GM10248 (cell line): ENCODE measurements around the gene BLMH.
A peak's percentile ranks its signal among the peaks of the same experiment; 100 is the strongest.

Experiments used
- CTCF ChIA-PET: fragments of 300-600 bp; sonication (Branson Sonifier 250); formaldehyde crosslinking; extraction: SDS; loops from one replicate; lab custom pipeline; 2021; ENCODE audit warnings: antibody characterized with exemption; lab: Yijun Ruan, JAX
- POLR2A ChIA-PET: fragments of 350-650 bp; sonication (Branson Sonifier 250); formaldehyde crosslinking; extraction: SDS; loops from one replicate; lab custom pipeline; 2020; ENCODE audit warnings: antibody characterized with exemption; lab: Yijun Ruan, JAX
- DNase-seq: peaks from one replicate; pipeline ENCODE4 v3.0.0; 2012; ENCODE audit errors: extremely low spot score
- TF ChIP-seq, protein P1 (sequence below): IDR thresholded peaks from 2 replicates; pipeline ENCODE4 v1.5.1; 2012; ENCODE audit warnings: mild to moderate bottlenecking, low read depth; ENCODE audit errors: extremely low read depth, missing control alignments, control extremely low read depth

The BLMH gene

DNA sequence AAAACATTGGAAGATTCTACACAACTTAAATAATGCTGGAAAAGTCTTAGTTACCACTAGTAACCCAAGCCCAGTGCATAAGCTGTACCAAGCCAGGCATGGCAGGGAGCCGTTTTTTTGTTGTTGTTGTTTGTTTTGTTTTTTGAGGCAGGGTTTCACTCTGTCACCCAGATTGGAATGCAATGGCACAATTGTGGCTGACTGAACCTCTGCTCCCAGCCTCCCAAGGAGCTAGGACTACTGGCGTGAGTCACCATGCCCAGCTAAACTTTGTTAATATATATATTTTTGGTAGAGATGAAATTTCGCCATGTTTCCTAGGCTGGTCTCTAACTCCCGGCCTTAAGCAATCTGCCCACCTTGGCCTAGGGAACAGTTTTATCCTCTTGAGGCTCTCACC is 42.7 kb upstream of the BLMH start:
- ChIA-PET POLR2A (no interaction called here), CTCF (interaction anchor here (0.9 to 10.2 kb wide), 8 partner anchors 8 to 240 kb away, joined by 3 to 158 read pairs (median 14); partner anchors contain the start of gene BLMH)
- DNase-seq = no peak
- TF ChIP-seq, protein P1, sequence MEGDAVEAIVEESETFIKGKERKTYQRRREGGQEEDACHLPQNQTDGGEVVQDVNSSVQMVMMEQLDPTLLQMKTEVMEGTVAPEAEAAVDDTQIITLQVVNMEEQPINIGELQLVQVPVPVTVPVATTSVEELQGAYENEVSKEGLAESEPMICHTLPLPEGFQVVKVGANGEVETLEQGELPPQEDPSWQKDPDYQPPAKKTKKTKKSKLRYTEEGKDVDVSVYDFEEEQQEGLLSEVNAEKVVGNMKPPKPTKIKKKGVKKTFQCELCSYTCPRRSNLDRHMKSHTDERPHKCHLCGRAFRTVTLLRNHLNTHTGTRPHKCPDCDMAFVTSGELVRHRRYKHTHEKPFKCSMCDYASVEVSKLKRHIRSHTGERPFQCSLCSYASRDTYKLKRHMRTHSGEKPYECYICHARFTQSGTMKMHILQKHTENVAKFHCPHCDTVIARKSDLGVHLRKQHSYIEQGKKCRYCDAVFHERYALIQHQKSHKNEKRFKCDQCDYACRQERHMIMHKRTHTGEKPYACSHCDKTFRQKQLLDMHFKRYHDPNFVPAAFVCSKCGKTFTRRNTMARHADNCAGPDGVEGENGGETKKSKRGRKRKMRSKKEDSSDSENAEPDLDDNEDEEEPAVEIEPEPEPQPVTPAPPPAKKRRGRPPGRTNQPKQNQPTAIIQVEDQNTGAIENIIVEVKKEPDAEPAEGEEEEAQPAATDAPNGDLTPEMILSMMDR = no peak

DNA sequence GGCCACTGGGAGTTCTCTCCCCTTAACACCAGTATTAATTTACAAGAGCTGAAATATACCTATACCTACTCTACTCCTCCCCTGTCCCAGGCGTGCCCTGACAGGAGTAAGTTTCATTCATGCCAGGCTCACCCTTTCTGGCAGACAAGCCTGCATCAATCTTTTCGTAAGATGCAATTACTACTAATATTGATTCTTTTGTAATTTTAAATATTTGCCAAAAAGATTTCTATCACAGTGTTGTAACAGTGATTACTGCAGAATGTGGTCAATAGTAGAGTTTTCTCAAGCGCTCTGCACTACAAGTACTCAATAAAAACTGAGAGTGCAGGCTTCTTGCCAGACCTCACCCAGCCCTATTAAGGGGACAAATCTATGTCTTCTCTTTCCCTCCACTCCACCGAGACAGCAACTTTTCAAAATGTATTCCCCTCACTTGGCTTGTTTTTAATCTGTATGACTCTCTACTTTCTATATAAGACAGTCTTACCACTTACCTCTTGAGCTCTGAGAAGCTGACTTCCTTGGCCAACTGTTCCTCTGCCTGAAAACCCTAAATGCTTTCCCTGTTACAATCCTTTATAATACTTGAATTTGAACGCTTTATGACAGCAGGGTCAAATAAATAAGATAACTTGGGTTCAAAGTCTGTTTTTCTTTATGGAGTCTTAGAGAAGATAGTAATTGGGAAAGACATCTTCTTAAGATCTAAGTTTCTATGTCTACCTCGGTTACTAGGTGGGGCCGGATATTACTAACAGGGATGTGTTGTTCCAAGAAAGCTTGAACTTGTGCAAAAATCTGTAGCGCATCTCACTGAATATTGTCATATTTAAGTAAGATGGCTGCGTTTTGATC is 42.0 kb upstream of the BLMH start, which contains the start of gene TMIGD1:
Gene TMIGD1, minus strand, starts transcription at position 555 of the 858 bp plus-strand sequence. CDS start 1,924 bp downstream, outside the sequence.
- ChIA-PET POLR2A (no interaction called here), CTCF (interaction anchor here (0.9 to 10.2 kb wide), 5 partner anchors 10 to 227 kb away, joined by 3 to 158 read pairs (median 5); partner anchors contain the start of gene BLMH)
- no peak for DNase-seq
- TF ChIP-seq, protein P1 = no peak

DNA sequence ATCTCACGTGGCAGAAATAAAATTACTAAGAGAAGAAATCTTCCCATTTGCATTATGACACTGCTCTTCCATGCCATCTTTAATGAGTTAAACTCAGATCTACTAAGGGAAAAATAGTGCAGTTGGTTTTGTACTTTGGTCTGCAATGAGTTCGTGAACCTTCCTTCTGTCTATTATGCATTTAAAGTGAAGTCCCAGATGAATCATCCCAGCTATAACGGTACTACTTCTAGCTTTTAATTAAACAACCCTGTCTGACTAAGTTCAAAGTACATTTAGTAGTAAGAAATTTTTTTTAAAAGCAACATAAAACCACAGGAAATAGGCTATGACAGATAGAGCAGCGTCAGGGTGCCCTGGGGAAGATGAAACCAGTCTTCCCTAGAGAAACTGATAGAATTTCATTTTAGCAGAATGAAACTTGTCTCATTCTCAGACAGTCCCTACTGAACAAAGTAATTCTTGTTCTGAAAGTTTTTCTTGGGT is 40.4 kb upstream of the BLMH start:
- DNase-seq = peak; percentile 24
- POLR2A ChIA-PET = no interaction called here
- TF ChIP-seq, protein P1 = no peak
- CTCF ChIA-PET = interaction anchor here (5.6 to 6.7 kb wide), 2 partner anchors 9 to 227 kb away, joined by 27 to 51 read pairs; no protein-coding TSS in a partner anchor

DNA sequence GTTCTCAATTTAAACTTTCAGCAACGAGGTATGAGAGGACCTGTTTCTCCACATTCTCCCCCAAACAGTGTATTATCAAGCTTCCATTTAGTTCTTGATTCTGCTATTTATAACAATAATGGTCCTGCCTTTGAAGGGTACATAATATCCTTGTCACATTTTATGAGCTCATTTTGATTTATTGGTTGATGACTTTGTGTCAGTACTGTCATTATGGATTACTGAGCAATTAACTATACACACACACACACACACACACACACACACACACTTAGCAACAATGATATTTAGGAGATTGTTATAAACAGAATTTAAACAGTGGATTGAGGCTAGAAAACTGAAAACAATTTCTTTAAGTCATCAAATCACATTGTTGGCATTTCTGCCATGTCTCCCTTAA is 35.1 kb upstream of the BLMH start:
- CTCF ChIA-PET = interaction anchor here (0.7 to 6.7 kb wide), 10 partner anchors 9 to 234 kb away, joined by 3 to 51 read pairs (median 5); partner anchors contain the start of gene BLMH
- TF ChIP-seq, protein P1 = no peak
- POLR2A ChIA-PET = no interaction called here
- no peak for DNase-seq

DNA sequence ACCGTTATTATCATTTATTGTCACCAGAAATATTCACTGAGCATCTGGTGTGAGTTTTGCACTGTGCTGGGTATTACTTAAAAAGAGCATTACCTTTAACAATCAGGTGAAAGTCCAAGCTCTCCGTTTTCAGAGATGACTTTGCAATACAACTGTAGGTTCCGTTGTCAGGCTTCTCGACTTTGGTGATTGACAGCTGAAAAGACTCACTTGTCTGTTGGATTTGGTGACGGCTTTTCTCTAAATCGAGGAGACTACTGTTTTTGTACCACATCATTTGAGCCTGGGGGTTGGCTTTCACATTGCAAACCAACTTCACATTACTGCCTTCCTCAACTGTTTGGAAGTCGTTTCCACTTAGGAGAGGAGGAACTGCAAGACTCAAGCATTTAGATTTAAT is 33.0 kb upstream of the BLMH start:
- no peak for DNase-seq
- CTCF ChIA-PET = interaction anchor here (2.1 to 3.2 kb wide), 2 partner anchors 11 to 14 kb away, joined by 7 to 23 read pairs; no protein-coding TSS in a partner anchor
- POLR2A ChIA-PET = no interaction called here
- TF ChIP-seq, protein P1 = no peak

DNA sequence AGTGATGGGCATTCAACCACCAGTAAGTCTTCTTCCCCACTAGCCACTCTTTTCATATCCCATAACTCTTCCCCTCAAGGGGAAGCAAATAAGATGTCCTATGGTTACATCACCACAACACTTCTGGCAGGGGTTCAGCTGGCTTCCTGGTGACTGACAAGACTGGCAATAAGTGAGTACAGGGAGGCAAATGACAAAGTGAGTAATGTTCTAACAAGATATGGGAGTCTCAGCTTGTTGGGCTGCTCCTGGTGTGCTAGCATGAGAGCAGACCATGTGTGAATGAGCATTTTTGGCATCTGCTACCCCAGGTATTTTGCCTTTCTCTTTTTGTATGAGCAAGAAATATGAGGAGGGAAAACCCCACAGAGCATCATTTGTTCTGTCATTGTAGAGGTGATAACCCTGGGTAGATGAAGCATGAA is 32.2 kb upstream of the BLMH start:
- DNase-seq = peak; percentile 31
- ChIA-PET POLR2A (no interaction called here), CTCF (interaction anchor here (1.1 to 3.2 kb wide), 4 partner anchors 12 to 230 kb away, joined by 3 to 23 read pairs (median 6); no protein-coding TSS in a partner anchor)
- TF ChIP-seq, protein P1 = no peak
